Esophagus squamous epithelium (tissue), 4 donors: ENCODE data around the gene PPOX.
A peak's percentile ranks its signal among the peaks of the same experiment; 100 is the strongest.

Experiments used
- POLR2A ChIP-seq, 4 donors: fragments of 450-650 bp; IDR thresholded peaks; one replicate each; pipeline ENCODE4 v1.6.1; 2017; ENCODE audit warnings: antibody characterized with exemption in 4 of 4, mild to moderate bottlenecking in 4 of 4, moderate library complexity in 3 of 4
- TF ChIP-seq, protein P1 (sequence below), 6 experiments: fragments of 450-650 bp in 4 of 6; fragments of 200-600 bp in 2 of 6; sonication (generic) in 2 of 6; IDR thresholded peaks; one replicate each; pipeline ENCODE4 v1.5.1; 2016 to 2019; ENCODE audit warnings: antibody characterized with exemption in 6 of 6, mild to moderate bottlenecking in 4 of 6, moderate library complexity in 4 of 6

GRCh38 chr1:161185282-161185682 lies 19.1 kb downstream of the PPOX start:
- TF ChIP-seq, protein P1, sequence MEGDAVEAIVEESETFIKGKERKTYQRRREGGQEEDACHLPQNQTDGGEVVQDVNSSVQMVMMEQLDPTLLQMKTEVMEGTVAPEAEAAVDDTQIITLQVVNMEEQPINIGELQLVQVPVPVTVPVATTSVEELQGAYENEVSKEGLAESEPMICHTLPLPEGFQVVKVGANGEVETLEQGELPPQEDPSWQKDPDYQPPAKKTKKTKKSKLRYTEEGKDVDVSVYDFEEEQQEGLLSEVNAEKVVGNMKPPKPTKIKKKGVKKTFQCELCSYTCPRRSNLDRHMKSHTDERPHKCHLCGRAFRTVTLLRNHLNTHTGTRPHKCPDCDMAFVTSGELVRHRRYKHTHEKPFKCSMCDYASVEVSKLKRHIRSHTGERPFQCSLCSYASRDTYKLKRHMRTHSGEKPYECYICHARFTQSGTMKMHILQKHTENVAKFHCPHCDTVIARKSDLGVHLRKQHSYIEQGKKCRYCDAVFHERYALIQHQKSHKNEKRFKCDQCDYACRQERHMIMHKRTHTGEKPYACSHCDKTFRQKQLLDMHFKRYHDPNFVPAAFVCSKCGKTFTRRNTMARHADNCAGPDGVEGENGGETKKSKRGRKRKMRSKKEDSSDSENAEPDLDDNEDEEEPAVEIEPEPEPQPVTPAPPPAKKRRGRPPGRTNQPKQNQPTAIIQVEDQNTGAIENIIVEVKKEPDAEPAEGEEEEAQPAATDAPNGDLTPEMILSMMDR (IDR thresholded peaks at IDR 0.05), result no peak
- peak in 1 of 4 donors; percentile 25 for TF ChIP-seq POLR2A (IDR thresholded peaks at IDR 0.05)
